Panc1 (cell line): ENCODE measurements around the gene DPEP3.

Source experiments
- POLR2AphosphoS5 ChIP-seq: IDR thresholded peaks from 2 replicates; pipeline ENCODE4 v1.6.1; 2012; ENCODE audit warnings: mild to moderate bottlenecking, low read depth, low read length, moderate library complexity
- SIN3A ChIP-seq: IDR thresholded peaks from 2 replicates; pipeline ENCODE4 v1.6.1; 2012; ENCODE audit warnings: low read depth, mild to moderate bottlenecking, low read length, moderate library complexity, borderline replicate concordance; ENCODE audit not compliant: insufficient read depth
- TCF7L2 ChIP-seq: IDR thresholded peaks from 2 replicates; pipeline ENCODE4 v1.6.1; 2011; ENCODE audit warnings: mild to moderate bottlenecking, low read depth, low read length, inconsistent platforms
- TF ChIP-seq, protein P1 (sequence below): fragments of 450-650 bp; IDR thresholded peaks from 2 replicates; pipeline ENCODE4 v1.5.1; 2017; ENCODE audit warnings: mild to moderate bottlenecking
- TF ChIP-seq, protein P2 (sequence below), 2 experiments: IDR thresholded peaks; 2 replicates each; pipeline ENCODE4 v1.6.1; 2011 to 2012; ENCODE audit warnings: low read depth in 2 of 2, control low read depth in 1 of 2, low read length in 1 of 2, mild to moderate bottlenecking in 1 of 2, moderate library complexity in 1 of 2; ENCODE audit not compliant: insufficient read depth in 1 of 2

DNA sequence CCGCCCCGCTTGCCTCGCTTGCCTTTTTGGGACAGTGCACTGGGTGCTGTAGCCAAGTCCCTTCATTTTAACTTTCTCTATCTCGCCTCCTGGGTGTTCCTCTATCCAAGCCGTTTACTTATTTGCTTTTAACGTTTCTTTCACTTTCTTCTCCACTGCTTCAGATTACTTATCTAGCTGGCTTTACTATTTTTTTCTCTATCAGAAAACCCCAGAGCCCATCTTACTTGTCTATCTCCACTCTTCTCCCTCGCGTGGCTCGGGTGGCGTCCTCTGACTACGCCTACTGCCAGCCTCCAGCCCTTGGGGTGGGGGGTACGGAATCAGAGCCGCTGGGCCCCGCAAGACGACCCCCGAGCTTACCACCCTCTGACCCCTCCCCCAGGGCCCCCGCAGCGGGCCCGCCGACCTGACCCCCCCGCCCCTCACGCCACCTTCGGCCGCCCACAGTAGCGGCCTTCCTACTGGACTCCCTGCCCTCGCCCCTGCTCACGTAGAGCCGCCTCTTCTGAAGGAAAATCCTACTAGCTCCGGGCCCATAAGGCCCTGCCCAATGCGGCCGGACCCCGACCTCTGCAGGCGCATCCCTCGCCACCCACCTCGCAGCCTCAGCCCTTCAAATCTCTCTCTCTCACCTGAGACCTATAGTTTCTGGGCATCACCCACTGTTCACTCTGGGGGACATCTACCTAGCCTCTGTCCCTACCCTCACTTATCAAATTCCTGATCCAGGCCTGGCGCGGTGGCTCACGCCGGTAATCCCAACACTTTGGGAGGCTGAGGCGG, 10.9 kb downstream of the DPEP3 start:
- TF ChIP-seq, protein P1, sequence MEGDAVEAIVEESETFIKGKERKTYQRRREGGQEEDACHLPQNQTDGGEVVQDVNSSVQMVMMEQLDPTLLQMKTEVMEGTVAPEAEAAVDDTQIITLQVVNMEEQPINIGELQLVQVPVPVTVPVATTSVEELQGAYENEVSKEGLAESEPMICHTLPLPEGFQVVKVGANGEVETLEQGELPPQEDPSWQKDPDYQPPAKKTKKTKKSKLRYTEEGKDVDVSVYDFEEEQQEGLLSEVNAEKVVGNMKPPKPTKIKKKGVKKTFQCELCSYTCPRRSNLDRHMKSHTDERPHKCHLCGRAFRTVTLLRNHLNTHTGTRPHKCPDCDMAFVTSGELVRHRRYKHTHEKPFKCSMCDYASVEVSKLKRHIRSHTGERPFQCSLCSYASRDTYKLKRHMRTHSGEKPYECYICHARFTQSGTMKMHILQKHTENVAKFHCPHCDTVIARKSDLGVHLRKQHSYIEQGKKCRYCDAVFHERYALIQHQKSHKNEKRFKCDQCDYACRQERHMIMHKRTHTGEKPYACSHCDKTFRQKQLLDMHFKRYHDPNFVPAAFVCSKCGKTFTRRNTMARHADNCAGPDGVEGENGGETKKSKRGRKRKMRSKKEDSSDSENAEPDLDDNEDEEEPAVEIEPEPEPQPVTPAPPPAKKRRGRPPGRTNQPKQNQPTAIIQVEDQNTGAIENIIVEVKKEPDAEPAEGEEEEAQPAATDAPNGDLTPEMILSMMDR = no peak
- TF ChIP-seq POLR2AphosphoS5 (no peak), SIN3A (no peak), TCF7L2 (no peak)
- TF ChIP-seq, protein P2, sequence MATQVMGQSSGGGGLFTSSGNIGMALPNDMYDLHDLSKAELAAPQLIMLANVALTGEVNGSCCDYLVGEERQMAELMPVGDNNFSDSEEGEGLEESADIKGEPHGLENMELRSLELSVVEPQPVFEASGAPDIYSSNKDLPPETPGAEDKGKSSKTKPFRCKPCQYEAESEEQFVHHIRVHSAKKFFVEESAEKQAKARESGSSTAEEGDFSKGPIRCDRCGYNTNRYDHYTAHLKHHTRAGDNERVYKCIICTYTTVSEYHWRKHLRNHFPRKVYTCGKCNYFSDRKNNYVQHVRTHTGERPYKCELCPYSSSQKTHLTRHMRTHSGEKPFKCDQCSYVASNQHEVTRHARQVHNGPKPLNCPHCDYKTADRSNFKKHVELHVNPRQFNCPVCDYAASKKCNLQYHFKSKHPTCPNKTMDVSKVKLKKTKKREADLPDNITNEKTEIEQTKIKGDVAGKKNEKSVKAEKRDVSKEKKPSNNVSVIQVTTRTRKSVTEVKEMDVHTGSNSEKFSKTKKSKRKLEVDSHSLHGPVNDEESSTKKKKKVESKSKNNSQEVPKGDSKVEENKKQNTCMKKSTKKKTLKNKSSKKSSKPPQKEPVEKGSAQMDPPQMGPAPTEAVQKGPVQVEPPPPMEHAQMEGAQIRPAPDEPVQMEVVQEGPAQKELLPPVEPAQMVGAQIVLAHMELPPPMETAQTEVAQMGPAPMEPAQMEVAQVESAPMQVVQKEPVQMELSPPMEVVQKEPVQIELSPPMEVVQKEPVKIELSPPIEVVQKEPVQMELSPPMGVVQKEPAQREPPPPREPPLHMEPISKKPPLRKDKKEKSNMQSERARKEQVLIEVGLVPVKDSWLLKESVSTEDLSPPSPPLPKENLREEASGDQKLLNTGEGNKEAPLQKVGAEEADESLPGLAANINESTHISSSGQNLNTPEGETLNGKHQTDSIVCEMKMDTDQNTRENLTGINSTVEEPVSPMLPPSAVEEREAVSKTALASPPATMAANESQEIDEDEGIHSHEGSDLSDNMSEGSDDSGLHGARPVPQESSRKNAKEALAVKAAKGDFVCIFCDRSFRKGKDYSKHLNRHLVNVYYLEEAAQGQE (IDR thresholded peaks at IDR 0.05; ENCODE audit: insufficient read depth in 1 of 2, low read depth in 2 of 2, low read length in 1 of 2) = no peak
